ENCODE results near the gene MGA. TPM values are rescaled to one million over a fixed set of nuclear protein-coding genes. Genes with fewer than 3 reads are reported as not detected.

The MGA gene
- total and polyA plus RNA-seq, 2 donors (not counting 1 experiment from before 2014, with no cell fraction given), result 6.5 to 33.7 TPM

- peak; percentile 89 for DNase-seq (ENCODE audit: low read depth in 2 of 2)
- peak overlapping the region; percentile 93 for H3K4me2 ChIP-seq (ENCODE audit: extremely low read depth, insufficient read depth, low read length)
- no peaks in the 10 kb centered on the region for H3K36me3 ChIP-seq (ENCODE audit: control insufficient read depth, insufficient read depth, low read length)
- peak overlapping the region; percentile 53 for H3K9ac ChIP-seq (ENCODE audit: insufficient read depth, low read length)
- H3K27ac ChIP-seq (ENCODE audit: insufficient read depth, low read length), result peak overlapping the region; percentile 26
- no peaks in the 10 kb centered on the region for H3K27me3 ChIP-seq (ENCODE audit: control insufficient read depth, insufficient read depth, low read length)
- peaks cover 2% of the 10 kb centered on the region for H3K4me1 ChIP-seq (ENCODE audit: control insufficient read depth, extremely low read depth, insufficient read depth, low read length)
- H4K20me1 ChIP-seq (ENCODE audit: control insufficient read depth, extremely low read depth, insufficient read depth, low read length), result no peaks in the 10 kb centered on the region
- peak overlapping the region; percentile 80 for H2AFZ ChIP-seq (ENCODE audit: low read length)
- H3K9me3 ChIP-seq (ENCODE audit: control insufficient read depth, insufficient read depth, low read depth, low read length), result no peaks in the 10 kb centered on the region
- no peaks in the 10 kb centered on the region for H3K79me2 ChIP-seq (ENCODE audit: control insufficient read depth, insufficient read depth, low read length)
- peak overlapping the region; percentile 34 to 73 (median 48) for H3K4me3 ChIP-seq (replicated peaks in 1 of 4; ENCODE audit: control extremely low read depth in 1 of 4, insufficient read depth in 1 of 4, low read depth in 3 of 4, low read length in 4 of 4)
- TF ChIP-seq CTCF (conservative IDR thresholded peaks at IDR 0.05 in 1 of 2, IDR thresholded peaks at IDR 0.05 in 1 of 2; ENCODE audit: low read depth in 1 of 2, low read length in 2 of 2) (no peak), EZH2 (IDR thresholded peaks at IDR 0.05; ENCODE audit: low read length, missing control alignments) (no peak)
Measured at GRCh38 chr15:41621200-41622193, 38.7 kb upstream of the MGA start.

- H3K9me3 ChIP-seq (ENCODE audit: control insufficient read depth, insufficient read depth, low read depth, low read length), result no peaks in the 10 kb centered on the region
- H3K4me1 ChIP-seq (ENCODE audit: control insufficient read depth, extremely low read depth, insufficient read depth, low read length), result peaks cover 2% of the 10 kb centered on the region
- H3K27ac ChIP-seq (ENCODE audit: insufficient read depth, low read length), result no peak overlapping the region
- no peak overlapping the region for H2AFZ ChIP-seq (ENCODE audit: low read length)
- no peaks in the 10 kb centered on the region for H4K20me1 ChIP-seq (ENCODE audit: control insufficient read depth, extremely low read depth, insufficient read depth, low read length)
- peak; percentile 28 to 46 for DNase-seq (ENCODE audit: low read depth in 2 of 2)
- H3K27me3 ChIP-seq (ENCODE audit: control insufficient read depth, insufficient read depth, low read length), result no peaks in the 10 kb centered on the region
- no peak overlapping the region for H3K9ac ChIP-seq (ENCODE audit: insufficient read depth, low read length)
- no peak overlapping the region for H3K4me2 ChIP-seq (ENCODE audit: extremely low read depth, insufficient read depth, low read length)
- H3K36me3 ChIP-seq (ENCODE audit: control insufficient read depth, insufficient read depth, low read length), result no peaks in the 10 kb centered on the region
- no peak overlapping the region for H3K4me3 ChIP-seq (replicated peaks in 1 of 4; ENCODE audit: control extremely low read depth in 1 of 4, insufficient read depth in 1 of 4, low read depth in 3 of 4, low read length in 4 of 4)
- H3K79me2 ChIP-seq (ENCODE audit: control insufficient read depth, insufficient read depth, low read length), result no peaks in the 10 kb centered on the region
- TF ChIP-seq EZH2 (IDR thresholded peaks at IDR 0.05; ENCODE audit: low read length, missing control alignments), result no peak
Measured at GRCh38 chr15:41622901-41623300, 37.3 kb upstream of the MGA start.

- Histone ChIP-seq H3K79me2 (ENCODE audit: control insufficient read depth, insufficient read depth, low read length) (no peaks in the 10 kb centered on the region), H2AFZ (ENCODE audit: low read length) (no peak overlapping the region), H3K9me3 (ENCODE audit: control insufficient read depth, insufficient read depth, low read depth, low read length) (no peaks in the 10 kb centered on the region)
Measured at GRCh38 chr15:41627203-41627602, 33.0 kb upstream of the MGA start.

More at GRCh38 chr15:41627203-41627602, 33.0 kb upstream of the MGA start:
- H3K36me3 ChIP-seq (ENCODE audit: control insufficient read depth, insufficient read depth, low read length), result no peaks in the 10 kb centered on the region
- H3K4me2 ChIP-seq (ENCODE audit: extremely low read depth, insufficient read depth, low read length), result no peak overlapping the region
- no peaks in the 10 kb centered on the region for H3K4me1 ChIP-seq (ENCODE audit: control insufficient read depth, extremely low read depth, insufficient read depth, low read length)
- H3K9ac ChIP-seq (ENCODE audit: insufficient read depth, low read length), result no peak overlapping the region
- H3K4me3 ChIP-seq (replicated peaks in 1 of 4; ENCODE audit: control extremely low read depth in 1 of 4, insufficient read depth in 1 of 4, low read depth in 3 of 4, low read length in 4 of 4), result no peak overlapping the region
- no peak for DNase-seq (ENCODE audit: low read depth in 2 of 2)
- no peaks in the 10 kb centered on the region for H4K20me1 ChIP-seq (ENCODE audit: control insufficient read depth, extremely low read depth, insufficient read depth, low read length)
- TF ChIP-seq EZH2 (IDR thresholded peaks at IDR 0.05; ENCODE audit: low read length, missing control alignments), result no peak
- no peak for TF ChIP-seq CTCF (conservative IDR thresholded peaks at IDR 0.05 in 1 of 2, IDR thresholded peaks at IDR 0.05 in 1 of 2; ENCODE audit: low read depth in 1 of 2, low read length in 2 of 2)
- no peaks in the 10 kb centered on the region for H3K27me3 ChIP-seq (ENCODE audit: control insufficient read depth, insufficient read depth, low read length)
- H3K27ac ChIP-seq (ENCODE audit: insufficient read depth, low read length), result no peak overlapping the region
